NCI-H187 treated with DMSO at 0.1 percent for 48 hours (cell line): ENCODE results near the gene KRT6A.
"Not testable (repeated sequence)": the region's sequence is repeated elsewhere in the genome, so short reads cannot be mapped to it uniquely, and the experiment has no call there.

Experiments
- DNase-seq: peaks from one replicate; lab custom pipeline; 2025; lab: John Stamatoyannopoulos, UW

Gene KRT6A

DNA sequence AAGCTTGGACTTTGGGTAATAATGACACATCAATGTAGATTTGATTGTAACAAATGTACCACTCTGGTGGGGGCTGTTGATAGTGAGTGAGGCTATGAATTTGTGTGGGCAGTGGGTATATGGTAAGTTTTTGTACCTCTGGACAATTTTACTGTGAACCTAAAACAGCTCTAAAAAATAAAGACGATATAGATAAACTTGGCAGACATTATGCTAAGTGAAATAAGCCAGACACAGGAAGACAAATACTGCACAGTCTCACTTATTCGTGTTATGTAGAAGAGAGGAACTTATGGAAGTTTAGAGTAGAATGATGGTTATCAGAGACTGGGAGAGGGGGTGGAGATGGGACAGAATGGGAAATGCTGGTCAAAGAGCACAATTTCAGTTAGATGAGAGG, 28.2 kb downstream of the KRT6A start:
- no peak for DNase-seq

GRCh38 chr12:52461693-52462092, 31.4 kb downstream of the KRT6A start:
- DNase-seq, result no peak

DNA sequence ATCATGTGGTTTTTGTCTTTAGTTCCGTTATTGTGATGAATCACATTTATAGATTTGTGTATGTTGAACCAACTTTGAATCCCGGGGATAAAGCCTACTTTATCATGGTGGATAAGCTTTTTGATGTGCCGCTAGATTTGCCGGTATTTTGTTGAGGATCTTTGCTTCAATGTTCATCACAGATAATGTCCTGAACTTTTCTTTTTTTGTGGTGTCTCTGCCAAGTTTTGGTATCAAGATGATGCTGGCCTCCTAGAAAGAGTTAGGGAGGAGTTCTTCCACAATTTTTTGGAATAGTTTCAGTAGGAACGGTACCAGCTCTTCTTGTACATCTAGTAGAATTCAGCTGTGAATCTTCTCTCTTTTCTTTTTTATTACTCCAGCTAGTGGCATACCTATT, 34.2 kb downstream of the KRT6A start:
- DNase-seq, result no peak

GRCh38 chr12:52455821-52456220, 37.2 kb downstream of the KRT6A start:
- no peak for DNase-seq

DNA sequence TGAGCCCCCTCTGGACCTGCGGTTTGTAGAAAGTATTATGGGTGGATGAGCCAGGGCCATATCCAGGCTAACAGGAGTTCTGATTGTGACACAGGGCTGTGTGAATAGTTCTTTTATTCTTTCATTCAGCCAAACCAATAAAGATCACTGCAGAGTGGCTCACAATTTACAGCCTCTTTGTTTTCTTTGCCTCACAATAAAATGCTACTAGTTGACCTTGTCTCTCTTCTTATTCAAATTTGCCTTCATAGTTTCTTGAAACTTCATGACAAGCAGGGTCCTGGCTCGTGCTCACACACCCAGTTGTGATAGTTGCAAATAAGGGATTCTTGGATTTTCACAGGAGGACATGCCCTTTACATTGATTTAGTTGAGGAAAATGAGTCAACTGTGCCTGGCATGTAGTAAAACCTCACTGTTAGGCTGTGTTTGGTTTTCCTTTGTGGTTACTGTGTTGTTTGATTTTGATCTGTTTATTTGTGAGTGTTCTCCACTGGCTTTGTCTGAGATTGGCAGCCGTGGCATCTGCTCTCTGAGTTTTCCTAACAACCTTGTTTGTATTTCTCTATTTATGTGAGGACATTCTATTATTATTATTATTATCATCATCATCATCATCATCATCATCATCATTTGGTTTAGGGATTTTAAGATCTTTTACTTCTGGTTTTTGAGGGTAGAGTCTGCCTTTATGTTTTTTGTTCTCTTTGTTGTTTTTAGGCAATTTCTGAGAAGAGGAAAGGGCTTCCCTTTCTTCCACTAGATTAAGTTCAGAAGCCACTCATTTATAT, 38.5 kb downstream of the KRT6A start:
- DNase-seq, result no peak

DNA sequence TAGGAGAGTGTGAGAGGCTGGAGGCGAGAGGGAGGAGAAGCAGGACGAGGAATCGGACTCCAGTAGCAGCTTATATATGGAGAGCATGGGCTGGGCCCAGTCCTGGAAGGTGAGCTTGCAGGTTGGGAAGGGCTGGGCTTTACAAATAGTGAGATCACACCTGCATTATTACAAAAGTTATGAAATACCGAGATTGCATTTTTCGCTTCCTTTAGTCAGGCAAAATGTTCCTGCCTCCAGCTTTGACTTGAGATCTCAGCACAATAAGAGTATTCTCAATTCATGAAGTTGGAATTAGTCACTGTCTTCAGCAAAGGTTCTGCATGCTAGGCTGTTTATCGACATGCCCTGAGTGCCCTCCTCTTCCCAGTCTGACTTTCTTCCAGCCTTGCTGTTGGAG, 41.0 kb downstream of the KRT6A start, which contains the start of gene KRT6B:
Gene KRT6B, minus strand, starts transcription at position 46 of the 400 bp plus-strand sequence. CDS start 68 bp downstream, outside the sequence.
- DNase-seq, result no peak

- no peak for DNase-seq
Measured at GRCh38 chr12:52448228-52448627, 44.8 kb downstream of the KRT6A start.

GRCh38 chr12:52447196-52447595, 45.9 kb downstream of the KRT6A start:
- DNase-seq, result not testable (repeated sequence)

DNA sequence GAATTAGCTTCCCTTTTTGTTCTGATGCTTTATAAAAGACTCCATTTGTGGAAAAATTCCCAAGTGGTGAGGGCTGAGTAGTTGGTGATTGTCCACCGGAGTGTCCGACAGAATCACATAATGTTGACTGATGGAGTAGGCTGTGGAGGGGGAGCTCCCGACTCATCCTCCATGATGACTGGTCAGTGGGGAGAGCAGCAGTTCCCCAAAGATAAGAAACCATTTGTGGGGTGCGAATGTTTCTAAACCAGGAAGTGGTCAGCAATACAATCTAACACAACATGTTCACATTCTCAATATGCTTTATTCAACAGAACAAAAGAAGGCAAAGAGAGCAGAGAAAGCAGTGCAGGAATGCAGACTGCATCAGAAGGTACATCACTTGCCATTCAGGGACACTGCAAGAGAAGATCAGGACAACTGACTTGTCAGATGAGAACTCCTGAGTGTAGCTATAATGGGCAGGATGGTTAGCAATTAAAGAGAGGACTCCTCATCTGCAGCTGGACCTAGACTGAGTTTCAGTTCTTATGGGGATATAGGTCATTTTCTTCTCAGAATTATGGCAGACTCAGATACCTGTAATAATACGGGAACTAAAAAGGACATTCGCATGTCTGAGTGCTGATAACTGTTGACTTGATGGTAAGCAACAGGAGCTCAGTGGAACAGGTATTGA, 46.6 kb downstream of the KRT6A start:
- DNase-seq, result no peak

DNA sequence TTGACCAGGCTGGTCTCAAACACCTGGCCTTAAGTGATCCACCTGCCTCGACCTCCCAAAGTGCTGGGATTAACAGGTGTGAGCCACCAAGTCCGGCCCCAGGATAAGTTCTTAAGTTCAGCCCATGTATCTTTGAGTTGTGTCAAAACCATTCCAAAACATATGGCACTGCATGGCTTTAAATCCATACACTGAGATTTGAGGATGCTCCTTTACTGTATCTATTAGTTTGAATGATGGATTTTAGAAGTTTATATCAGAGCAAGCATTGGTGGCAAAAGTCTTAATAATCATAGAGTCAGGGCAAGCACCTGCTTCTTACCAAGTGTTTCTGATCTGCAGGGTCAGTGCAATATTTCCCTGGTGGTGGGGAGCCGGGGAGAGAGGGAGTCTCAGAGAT, 47.2 kb downstream of the KRT6A start:
- no peak for DNase-seq

DNA sequence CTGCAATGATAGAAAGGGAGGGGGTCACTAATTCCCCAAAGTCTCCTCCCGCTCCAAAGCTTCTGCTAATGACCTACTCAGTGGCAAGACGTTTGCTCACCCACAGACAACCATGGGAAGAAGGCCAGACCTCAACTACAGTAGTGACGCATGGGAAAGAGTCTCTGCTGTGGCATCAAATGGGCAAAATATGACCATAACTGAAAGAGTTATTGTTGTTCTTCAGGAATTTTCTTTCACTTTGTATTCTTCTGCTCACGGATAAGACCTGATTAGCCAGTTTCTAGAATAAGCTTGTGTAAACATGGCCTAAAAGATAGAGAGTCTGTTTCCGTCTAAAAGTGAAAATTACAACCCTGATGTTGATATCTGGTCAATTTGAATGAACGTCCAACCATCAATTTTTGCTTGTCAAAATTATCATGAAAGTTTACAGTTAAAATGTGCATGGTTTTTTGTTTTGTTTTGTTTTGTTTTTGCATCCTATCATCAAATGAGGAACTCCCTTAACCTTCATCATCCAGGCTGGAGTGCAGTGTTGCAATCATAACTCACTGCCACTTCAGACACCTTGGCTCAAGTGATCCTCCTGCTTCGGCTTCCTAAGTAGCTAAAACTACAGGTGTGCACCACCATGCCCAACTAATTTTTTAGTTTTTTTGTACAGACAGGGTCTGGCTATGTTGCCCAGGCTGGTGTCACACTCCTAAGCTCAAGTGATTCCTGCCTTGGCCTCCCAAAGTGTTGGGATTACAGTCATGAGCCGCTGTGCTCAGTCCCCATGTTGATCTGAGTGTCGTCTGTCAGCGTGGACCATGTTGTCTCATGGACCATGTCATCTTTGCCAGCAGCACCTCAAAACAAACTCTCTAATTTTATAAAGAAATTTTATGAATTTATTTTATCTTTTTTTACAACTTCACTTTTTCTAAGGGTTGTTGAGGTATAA, 48.1 kb downstream of the KRT6A start:
- DNase-seq, result no peak

DNA sequence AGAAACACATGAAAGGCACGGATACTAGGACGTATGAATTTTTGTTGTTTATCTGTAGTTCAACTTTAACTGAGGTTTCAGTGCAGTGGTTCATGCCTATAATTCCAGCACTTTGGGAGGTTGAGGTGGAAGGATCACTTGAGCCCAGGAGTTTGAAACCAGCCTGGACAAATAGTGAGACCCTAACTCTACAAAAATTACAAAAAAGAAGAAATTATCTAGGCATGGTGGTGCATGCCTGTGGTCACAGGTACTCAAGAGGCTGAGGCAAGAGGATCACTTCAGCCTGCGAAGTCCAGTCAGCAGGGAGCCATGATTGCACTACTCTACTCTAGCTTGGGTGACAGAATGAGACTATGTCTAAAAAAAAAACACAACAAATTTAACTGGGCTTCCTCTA, 49.1 kb downstream of the KRT6A start:
- DNase-seq, result no peak

GRCh38 chr12:52442600-52443061, 50.4 kb downstream of the KRT6A start:
- DNase-seq, result no peak

DNA sequence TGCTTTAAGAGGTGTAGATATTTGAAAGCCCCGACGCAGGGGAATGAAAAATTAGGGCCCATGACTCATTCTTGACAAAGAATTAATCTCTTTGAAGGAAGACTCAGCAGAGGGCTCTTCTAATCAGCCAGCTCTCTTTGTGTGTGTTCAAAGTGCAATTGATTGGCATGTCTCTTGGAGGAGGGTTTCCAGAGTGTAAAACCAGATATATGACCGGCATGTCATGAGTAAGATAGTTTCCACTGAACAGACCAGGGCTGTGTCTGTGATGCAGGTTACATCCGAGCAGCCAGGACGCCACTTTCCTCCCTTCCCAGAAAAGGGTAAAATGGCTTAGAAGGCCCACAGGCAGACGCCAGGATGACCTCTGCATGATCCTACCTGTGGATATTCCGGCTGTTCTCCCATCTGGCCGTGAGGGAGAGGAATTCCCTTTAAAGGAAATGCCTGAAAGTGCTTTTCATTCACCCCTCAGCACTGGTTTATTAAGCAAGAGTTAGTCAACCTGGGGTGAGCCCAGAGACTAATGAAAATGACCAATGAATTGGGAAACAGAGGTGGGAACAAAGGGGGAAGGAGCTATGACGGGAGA, 51.6 kb downstream of the KRT6A start:
- DNase-seq, result no peak

GRCh38 chr12:52440821-52441319, 52.2 kb downstream of the KRT6A start:
- no peak for DNase-seq

DNA sequence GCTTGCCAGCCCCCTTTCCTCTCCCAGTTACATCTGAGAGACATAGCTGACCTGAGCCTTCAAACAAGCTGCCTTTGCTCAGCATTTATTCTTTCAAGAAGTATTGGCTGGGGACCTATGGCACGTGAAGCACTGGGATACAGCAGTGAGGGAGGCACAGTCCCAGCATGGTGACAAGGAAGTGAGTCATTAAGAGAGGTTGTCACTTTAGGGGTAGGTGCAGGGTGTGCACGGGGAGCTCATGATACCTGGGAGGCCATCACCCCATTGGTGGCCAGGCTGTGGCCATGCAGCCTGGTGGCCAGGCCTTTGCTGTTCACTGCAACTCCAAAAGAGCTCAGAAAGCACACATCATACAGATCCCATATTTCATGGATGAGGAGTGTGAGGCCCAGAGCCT, 53.2 kb downstream of the KRT6A start:
- no peak for DNase-seq

GRCh38 chr12:52439420-52439819, 53.6 kb downstream of the KRT6A start:
- DNase-seq, result no peak

DNA sequence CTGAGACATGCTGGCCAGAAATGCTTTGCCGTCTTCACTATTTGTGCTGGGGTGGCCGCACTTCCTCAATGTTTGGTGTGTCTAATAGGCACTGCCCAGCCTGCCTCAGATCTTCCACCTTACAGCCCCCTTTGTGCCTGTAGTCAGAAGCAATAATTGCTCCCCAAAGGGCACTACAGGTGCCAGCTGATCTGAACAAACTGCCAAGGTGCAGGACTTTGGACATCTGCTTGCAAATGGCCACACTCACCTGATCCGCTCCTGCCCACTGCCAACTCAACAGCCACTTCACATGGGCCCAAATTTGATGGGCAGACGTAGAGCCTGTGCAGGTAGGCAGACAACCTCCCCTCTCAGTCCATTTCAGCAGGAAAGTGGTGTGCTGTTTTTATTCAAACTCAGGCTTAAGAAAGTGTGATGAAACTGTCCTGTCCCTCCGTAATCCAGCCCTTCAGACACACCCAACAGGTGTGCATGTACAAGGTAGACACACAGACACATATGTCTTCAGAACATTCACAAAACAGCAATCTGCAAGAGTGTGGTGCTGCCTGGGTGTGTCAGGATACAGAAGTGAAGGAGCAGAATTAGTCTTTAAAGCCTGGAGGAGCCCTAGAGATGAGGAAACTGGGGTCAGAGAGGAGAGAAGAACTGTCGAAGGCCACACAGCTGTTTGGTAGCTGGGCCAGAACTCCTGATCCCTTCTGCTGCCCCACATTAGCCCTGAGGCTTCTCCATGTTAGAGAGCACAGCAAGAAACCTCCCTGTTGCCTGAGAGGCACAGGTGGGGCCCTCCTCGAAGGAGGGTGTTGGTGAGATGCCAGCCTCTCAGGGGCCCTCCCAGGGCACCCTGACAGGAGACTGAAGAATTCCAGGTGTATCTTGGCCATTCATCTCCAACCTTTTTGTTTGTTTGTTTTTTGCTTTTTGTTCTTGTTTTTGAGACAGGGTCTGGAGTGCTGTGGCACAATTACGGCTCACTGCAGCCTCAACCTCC, 54.5 kb downstream of the KRT6A start:
- DNase-seq, result no peak

- no peak for DNase-seq
Measured at GRCh38 chr12:52437508-52437907, 55.5 kb downstream of the KRT6A start.
